Hepatocyte (in vitro differentiated cells): ENCODE measurements around the gene USH2A.

Source experiments
- EZH2 ChIP-seq: fragments of 200-600 bp; sonication (generic); IDR thresholded peaks from 2 replicates; pipeline ENCODE4 v1.6.1; 2016; ENCODE audit warnings: antibody characterized with exemption, mild to moderate bottlenecking, borderline replicate concordance
- TF ChIP-seq, protein P1 (sequence below): fragments of 200-600 bp; sonication (generic); IDR thresholded peaks from 2 replicates; pipeline ENCODE4 v1.5.1; 2016; ENCODE audit warnings: antibody characterized with exemption, mild to moderate bottlenecking; ENCODE audit not compliant: poor library complexity

DNA sequence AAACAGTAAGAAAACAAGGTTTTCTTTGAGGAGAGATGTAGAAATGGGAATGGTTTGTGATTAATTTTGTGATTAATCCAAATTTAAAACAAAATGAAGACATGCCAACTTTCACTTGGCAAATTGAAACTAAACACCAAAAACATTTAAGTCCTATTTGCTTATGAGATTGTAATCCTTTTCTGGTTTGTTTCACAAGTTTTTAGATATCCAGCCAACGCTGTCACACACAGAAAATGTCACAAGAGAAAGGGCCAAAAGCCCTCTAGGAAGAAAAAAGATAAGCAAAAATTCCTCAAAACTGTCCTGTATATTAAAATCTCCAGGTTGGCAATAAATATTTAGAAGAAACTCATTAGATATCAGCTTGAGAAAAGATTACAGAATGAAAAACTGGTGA lies 2.5 kb downstream of the USH2A start:
- no peak for TF ChIP-seq EZH2
- TF ChIP-seq, protein P1, sequence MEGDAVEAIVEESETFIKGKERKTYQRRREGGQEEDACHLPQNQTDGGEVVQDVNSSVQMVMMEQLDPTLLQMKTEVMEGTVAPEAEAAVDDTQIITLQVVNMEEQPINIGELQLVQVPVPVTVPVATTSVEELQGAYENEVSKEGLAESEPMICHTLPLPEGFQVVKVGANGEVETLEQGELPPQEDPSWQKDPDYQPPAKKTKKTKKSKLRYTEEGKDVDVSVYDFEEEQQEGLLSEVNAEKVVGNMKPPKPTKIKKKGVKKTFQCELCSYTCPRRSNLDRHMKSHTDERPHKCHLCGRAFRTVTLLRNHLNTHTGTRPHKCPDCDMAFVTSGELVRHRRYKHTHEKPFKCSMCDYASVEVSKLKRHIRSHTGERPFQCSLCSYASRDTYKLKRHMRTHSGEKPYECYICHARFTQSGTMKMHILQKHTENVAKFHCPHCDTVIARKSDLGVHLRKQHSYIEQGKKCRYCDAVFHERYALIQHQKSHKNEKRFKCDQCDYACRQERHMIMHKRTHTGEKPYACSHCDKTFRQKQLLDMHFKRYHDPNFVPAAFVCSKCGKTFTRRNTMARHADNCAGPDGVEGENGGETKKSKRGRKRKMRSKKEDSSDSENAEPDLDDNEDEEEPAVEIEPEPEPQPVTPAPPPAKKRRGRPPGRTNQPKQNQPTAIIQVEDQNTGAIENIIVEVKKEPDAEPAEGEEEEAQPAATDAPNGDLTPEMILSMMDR = no peak
